MM.1S (cell line): ENCODE measurements around the gene CACNG6.

Source experiments
- DNase-seq: peaks from one replicate; pipeline ENCODE4 v3.0.0-alpha.2; 2015
- H2AFZ ChIP-seq: fragments of 300-600 bp; sonication (generic); 2 replicates; pipeline ENCODE4 v1.6.0; 2016; ENCODE audit warnings: antibody characterized with exemption, low read length
- H3F3A ChIP-seq: fragments of 300-600 bp; sonication (generic); 2 replicates; pipeline ENCODE4 v1.6.1; 2016; ENCODE audit warnings: mild to moderate bottlenecking, antibody characterized with exemption, low read length, moderate library complexity, mixed read lengths; ENCODE audit not compliant: insufficient read depth
- H3K27ac ChIP-seq: fragments of 300-600 bp; sonication (generic); 2 replicates; pipeline ENCODE4 v1.5.1; 2016; ENCODE audit warnings: mild to moderate bottlenecking, low read length
- H3K27me3 ChIP-seq: fragments of 300-600 bp; sonication (generic); replicated peaks from 2 replicates; pipeline ENCODE4 v1.6.0; 2016; ENCODE audit warnings: low read length; ENCODE audit not compliant: insufficient read depth
- H3K36me3 ChIP-seq: fragments of 300-600 bp; sonication (generic); replicated peaks from 2 replicates; pipeline ENCODE4 v1.6.1; 2016; ENCODE audit warnings: mild to moderate bottlenecking, low read length, mixed read lengths; ENCODE audit not compliant: insufficient read depth
- H3K4me1 ChIP-seq: fragments of 300-600 bp; sonication (generic); 2 replicates; pipeline ENCODE4 v1.6.1; 2016; ENCODE audit warnings: low read length, mixed read lengths
- H3K4me2 ChIP-seq: fragments of 300-600 bp; sonication (generic); 2 replicates; pipeline ENCODE4 v1.6.0; 2016; ENCODE audit warnings: low read depth, low read length
- H3K4me3 ChIP-seq: fragments of 300-600 bp; sonication (generic); 2 replicates; pipeline ENCODE4 v1.5.1; 2016; ENCODE audit warnings: low read length, mixed read lengths
- H3K79me2 ChIP-seq: fragments of 300-600 bp; sonication (generic); 2 replicates; pipeline ENCODE4 v1.6.1; 2016; ENCODE audit warnings: mixed run types, low read length, mixed read lengths
- H3K9ac ChIP-seq: fragments of 300-600 bp; sonication (generic); 2 replicates; pipeline ENCODE4 v1.6.1; 2016; ENCODE audit warnings: low read length, mixed read lengths
- H3K9me2 ChIP-seq: fragments of 300-600 bp; sonication (generic); replicated peaks from 2 replicates; pipeline ENCODE4 v1.6.1; 2016; ENCODE audit warnings: mild to moderate bottlenecking, low read length, mixed read lengths; ENCODE audit not compliant: insufficient read depth
- H3K9me3 ChIP-seq: fragments of 300-600 bp; sonication (generic); replicated peaks from 2 replicates; pipeline ENCODE4 v1.6.1; 2016; ENCODE audit warnings: mild to moderate bottlenecking, low read length, mixed read lengths; ENCODE audit not compliant: insufficient read depth
- H4K20me1 ChIP-seq: fragments of 300-600 bp; sonication (generic); 2 replicates; pipeline ENCODE4 v1.6.1; 2016; ENCODE audit warnings: mild to moderate bottlenecking, low read length, moderate library complexity, mixed read lengths; ENCODE audit not compliant: insufficient read depth
- CTCF ChIP-seq: fragments of 300-600 bp; sonication (generic); IDR thresholded peaks from 2 replicates; pipeline ENCODE4 v1.5.1; 2016; ENCODE audit warnings: antibody characterized with exemption, low read length, mixed read lengths
- EZH2 ChIP-seq: fragments of 300-600 bp; sonication (generic); optimal IDR thresholded peaks from 2 replicates; pipeline ENCODE3; 2017; ENCODE audit warnings: low read depth, mild to moderate bottlenecking, antibody characterized with exemption, low read length, mixed read lengths
- EZH2phosphoT487 ChIP-seq: fragments of 300-600 bp; sonication (generic); IDR thresholded peaks from 2 replicates; pipeline ENCODE4 v1.6.1; 2018; ENCODE audit warnings: antibody characterized with exemption, low read length

The CACNG6 gene

GRCh38 chr19:54010474-54010873, 19.0 kb downstream of the CACNG6 start:
- Histone ChIP-seq H3K36me3 (no peaks in the 10 kb centered on the region), H3K27ac (no peak overlapping the region), H3K79me2 (no peaks in the 10 kb centered on the region), H2AFZ (no peak overlapping the region), H3F3A (no peaks in the 10 kb centered on the region), H3K9me3 (no peaks in the 10 kb centered on the region), H3K9me2 (no peaks in the 10 kb centered on the region), H3K9ac (no peak overlapping the region), H3K4me2 (no peak overlapping the region), H3K4me3 (no peak overlapping the region), H3K4me1 (no peaks in the 10 kb centered on the region), H4K20me1 (no peaks in the 10 kb centered on the region), H3K27me3 (peaks cover 29% of the 10 kb centered on the region)
- DNase-seq = no peak
- TF ChIP-seq EZH2phosphoT487 (no peak), CTCF (no peak), EZH2 (no peak)

- no peaks in the 10 kb centered on the region for H4K20me1 ChIP-seq
- no peaks in the 10 kb centered on the region for H3K79me2 ChIP-seq
- H3K36me3 ChIP-seq = no peaks in the 10 kb centered on the region
- H3K27me3 ChIP-seq = peaks cover 29% of the 10 kb centered on the region
- no peak overlapping the region for H3K4me2 ChIP-seq
- TF ChIP-seq EZH2phosphoT487 (no peak), EZH2 (no peak), CTCF (no peak)
- H3K9ac ChIP-seq = no peak overlapping the region
- no peak for DNase-seq
- H3K9me3 ChIP-seq = no peaks in the 10 kb centered on the region
- no peak overlapping the region for H3K4me3 ChIP-seq
- no peaks in the 10 kb centered on the region for H3F3A ChIP-seq
- H2AFZ ChIP-seq = no peak overlapping the region
- H3K9me2 ChIP-seq = no peaks in the 10 kb centered on the region
- H3K4me1 ChIP-seq = no peaks in the 10 kb centered on the region
- no peak overlapping the region for H3K27ac ChIP-seq
Measured at GRCh38 chr19:54011507-54012211, 20.2 kb downstream of the CACNG6 start.

GRCh38 chr19:54013866-54014265, 22.4 kb downstream of the CACNG6 start:
- no peaks in the 10 kb centered on the region for H3K9me3 ChIP-seq
- no peaks in the 10 kb centered on the region for H3K9me2 ChIP-seq
- no peak overlapping the region for H3K27ac ChIP-seq
- no peaks in the 10 kb centered on the region for H3K4me1 ChIP-seq
- no peaks in the 10 kb centered on the region for H3K79me2 ChIP-seq
- H3K4me3 ChIP-seq = no peak overlapping the region
- H3K9ac ChIP-seq = no peak overlapping the region
- TF ChIP-seq EZH2phosphoT487 = no peak
- TF ChIP-seq EZH2 = no peak
- no peak for TF ChIP-seq CTCF
- no peak for DNase-seq
- no peaks in the 10 kb centered on the region for H3K36me3 ChIP-seq
- no peak overlapping the region for H3K4me2 ChIP-seq
- no peaks in the 10 kb centered on the region for H3F3A ChIP-seq
- H2AFZ ChIP-seq = no peak overlapping the region
- peaks cover 31% of the 10 kb centered on the region for H3K27me3 ChIP-seq
- no peaks in the 10 kb centered on the region for H4K20me1 ChIP-seq
